Lung (tissue), 12 donors: ENCODE measurements around the gene MAEA. TPM values are rescaled to one million over a fixed set of nuclear protein-coding genes. Genes with fewer than 3 reads are reported as not detected.

Experiments
- ATAC-seq: fragments of 200-7000 bp; cut with Tn5 transposase; one replicate; pipeline ENCODE4 v1.9.1; 2020; ENCODE audit warnings: moderate number of reproducible peaks; ENCODE audit not compliant: insufficient read depth, low FRiP score
- DNase-seq, 3 donors: peaks; one replicate each; pipeline ENCODE4 v3.0.0-alpha.2; 2013 to 2017
- H3K27ac ChIP-seq, 2 donors: one replicate each; pipeline ENCODE4 v1.5.1; 2013; ENCODE audit warnings: mild to moderate bottlenecking in 2 of 2, moderate library complexity in 2 of 2, control low read depth in 1 of 2, inconsistent platforms in 1 of 2, low read depth in 1 of 2, low read length in 1 of 2
- H3K27me3 ChIP-seq, 3 donors: one replicate each; pipeline ENCODE4 v1.5.1; 2013; ENCODE audit warnings: low read length in 2 of 3; ENCODE audit not compliant: control insufficient read depth in 3 of 3, insufficient read depth in 3 of 3
- H3K36me3 ChIP-seq, 4 donors: one replicate each; pipeline ENCODE4 v1.5.1; 2013; ENCODE audit warnings: low read length in 4 of 4, mild to moderate bottlenecking in 1 of 4, moderate library complexity in 1 of 4; ENCODE audit not compliant: control insufficient read depth in 4 of 4, insufficient read depth in 4 of 4
- H3K4me1 ChIP-seq, 5 donors: one replicate each; pipeline ENCODE4 v1.5.1; 2013; ENCODE audit warnings: low read length in 5 of 5, mild to moderate bottlenecking in 2 of 5, moderate library complexity in 1 of 5; ENCODE audit not compliant: control insufficient read depth in 5 of 5, insufficient read depth in 5 of 5
- H3K4me3 ChIP-seq: one replicate; pipeline ENCODE4 v1.5.1; 2013; ENCODE audit warnings: mild to moderate bottlenecking, control low read depth, moderate library complexity
- H3K9ac ChIP-seq, 2 donors: one replicate each; pipeline ENCODE4 v1.5.1; 2013; ENCODE audit warnings: low read length in 2 of 2, control low read depth in 1 of 2; ENCODE audit not compliant: insufficient read depth in 1 of 2
- H3K9me3 ChIP-seq, 4 donors: one replicate each; pipeline ENCODE4 v1.5.1; 2013; ENCODE audit warnings: low read length in 3 of 4, mild to moderate bottlenecking in 1 of 4, moderate library complexity in 1 of 4; ENCODE audit not compliant: control insufficient read depth in 4 of 4, insufficient read depth in 3 of 4
- CTCF ChIP-seq: IDR thresholded peaks from 2 replicates; pipeline ENCODE4 v1.5.1; 2012; ENCODE audit warnings: mild to moderate bottlenecking; ENCODE audit errors: control extremely low read depth, extremely low read depth
- WGBS, 2 donors: extraction: QIAGEN DNeasy Blood & Tissue Kit; methylation state at CpG; one replicate each; pipeline ENCODE4 v1.1.7; 2013; 5-methylcytosine and 5-hydroxymethylcytosine counted together
- polyA plus RNA-seq, 2 donors: library from polyadenylated mRNA; stranded (reverse); fragments of 200-250 nt; gene quantifications; one replicate each; pipeline ENCODE4 v1.2.1, GENCODE V29; 2013
- total RNA-seq, 2 donors: library from RNA; depleted of rRNA in 1 of 2; stranded (reverse); fragments of >200 nt in 1 of 2; gene quantifications; one replicate each; pipeline ENCODE4 v1.2.1, GENCODE V29; 2014 to 2021
- donor health status: control.
- donor health status: control.
- donor health status: Bipolar disorder and iron deficiency.
- donor health status: healthy.
- donor health status: DM: yes; HTN: yes; CAD: no.

MAEA gene
- total and polyA plus RNA-seq, 4 donors = 39.7 to 67.4 (median 60.8) TPM

GRCh38 chr4:1373892-1374705 lies 84.4 kb downstream of the MAEA start:
- Histone ChIP-seq H3K4me1 (no peaks in the 10 kb centered on the region), H3K36me3 (peaks cover 0 to 48% (median 4%) of the 10 kb centered on the region in 4 donors), H3K9me3 (no peaks in the 10 kb centered on the region), H3K4me3 (no peak overlapping the region), H3K27me3 (no peaks in the 10 kb centered on the region), H3K27ac (no peak overlapping the region), H3K9ac (no peak overlapping the region)
- WGBS, 2 donors = 95 to 98% methylated on average over 42 of the region's 42 CpGs
- DNase-seq (no peak), ATAC-seq (no peak)
- no peak for TF ChIP-seq CTCF

GRCh38 chr4:1374706-1375045 lies 85.0 kb downstream of the MAEA start:
- ATAC-seq (no peak), DNase-seq (no peak)
- H3K9me3 ChIP-seq = no peaks in the 10 kb centered on the region
- H3K9ac ChIP-seq = no peak overlapping the region
- H3K4me3 ChIP-seq = no peak overlapping the region
- no peaks in the 10 kb centered on the region for H3K4me1 ChIP-seq
- no peak for TF ChIP-seq CTCF
- peaks cover 0 to 48% (median 4%) of the 10 kb centered on the region in 4 donors for H3K36me3 ChIP-seq
- H3K27ac ChIP-seq = no peak overlapping the region
- no peaks in the 10 kb centered on the region for H3K27me3 ChIP-seq
- WGBS, 2 donors = 94 to 98% methylated on average over 13 to 14 of the region's 14 CpGs

GRCh38 chr4:1375051-1375721 lies 85.5 kb downstream of the MAEA start:
- Histone ChIP-seq H3K27ac (no peak overlapping the region), H3K4me1 (no peaks in the 10 kb centered on the region), H3K27me3 (no peaks in the 10 kb centered on the region), H3K4me3 (no peak overlapping the region), H3K9ac (no peak overlapping the region), H3K9me3 (no peaks in the 10 kb centered on the region), H3K36me3 (peaks cover 0 to 50% (median 4%) of the 10 kb centered on the region in 4 donors)
- no peak for TF ChIP-seq CTCF
- DNase-seq (no peak), ATAC-seq (no peak)
- 96 to 99% methylated on average over 36 of the region's 36 CpGs for WGBS, 2 donors
